ENCODE measurements around the gene WFDC11.

The WFDC11 gene

GRCh38 chr20:45629496-45630100 is 40.4 kb downstream of the WFDC11 start, which contains the start of gene WFDC10A:
TSS of gene WFDC10A (plus strand) at chr20:45629739. CDS start at chr20:45629814, 75 bp downstream.
- DNase-seq, result peak in 3 of 10 donors; percentile 19 to 26 (median 22)
- intact Hi-C loops (cut with DNase I), result no loop called here

DNA sequence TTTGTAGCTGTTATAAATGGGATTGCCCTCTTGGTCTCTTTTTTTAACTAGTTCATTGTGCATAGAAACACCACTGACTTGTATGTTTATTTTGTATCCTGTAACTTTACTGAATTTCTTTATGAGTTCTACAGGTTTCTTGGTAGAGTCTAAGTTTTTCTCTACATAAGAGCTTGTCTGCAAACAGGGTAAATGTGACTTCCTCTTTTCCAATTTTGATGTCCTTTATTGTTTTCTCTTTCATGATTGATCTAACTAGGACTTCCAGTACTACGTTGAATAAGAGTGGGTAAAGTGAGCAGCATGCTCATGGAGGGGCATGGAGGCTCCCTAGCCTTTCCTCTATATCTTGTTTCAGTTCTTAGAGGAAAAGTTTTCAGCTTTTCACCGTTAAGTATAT is 43.5 kb downstream of the WFDC11 start:
- no peak for DNase-seq
- intact Hi-C loops (cut with DNase I), result no loop called here

DNA sequence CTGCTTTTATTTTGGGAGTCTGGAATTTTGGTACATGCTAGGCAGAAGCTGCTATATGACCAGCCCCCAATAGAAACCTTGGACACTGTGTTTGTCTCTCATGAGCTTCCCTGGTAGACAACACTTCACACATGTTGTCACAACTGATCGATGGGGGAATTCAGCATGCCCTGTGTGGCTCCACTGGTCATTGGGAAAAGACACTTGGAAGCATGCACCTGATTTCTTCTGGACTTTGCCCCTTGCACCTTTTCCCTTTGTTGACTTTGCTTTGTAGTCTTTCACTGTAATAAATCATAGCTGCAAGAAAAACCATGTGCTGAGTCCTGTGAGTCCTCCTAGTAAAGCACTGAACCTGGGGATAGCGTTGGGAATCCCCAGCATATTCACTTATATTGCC is 48.4 kb downstream of the WFDC11 start:
- no peak for DNase-seq
- intact Hi-C loops (cut with DNase I), result no loop called here

DNA sequence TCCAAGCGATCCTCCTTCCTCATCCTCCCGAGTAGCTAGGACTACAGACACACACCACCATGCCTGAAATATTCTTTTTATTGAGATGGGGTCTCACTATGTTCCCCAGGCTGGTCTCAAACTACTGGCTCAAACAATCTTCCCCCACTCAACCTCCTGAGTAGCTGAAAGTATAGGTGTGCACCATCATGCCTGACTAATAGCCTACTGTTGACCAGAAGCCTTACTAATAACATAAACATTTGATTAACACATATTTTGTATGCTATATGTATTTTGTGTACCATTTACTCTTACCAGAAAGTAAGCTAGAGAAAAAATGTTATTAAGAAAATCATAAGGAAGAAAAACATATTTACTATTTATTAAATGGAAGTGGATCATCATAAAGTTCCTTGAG is 52.4 kb downstream of the WFDC11 start:
- intact Hi-C loops (cut with DNase I), result no loop called here
- no peak for DNase-seq

DNA sequence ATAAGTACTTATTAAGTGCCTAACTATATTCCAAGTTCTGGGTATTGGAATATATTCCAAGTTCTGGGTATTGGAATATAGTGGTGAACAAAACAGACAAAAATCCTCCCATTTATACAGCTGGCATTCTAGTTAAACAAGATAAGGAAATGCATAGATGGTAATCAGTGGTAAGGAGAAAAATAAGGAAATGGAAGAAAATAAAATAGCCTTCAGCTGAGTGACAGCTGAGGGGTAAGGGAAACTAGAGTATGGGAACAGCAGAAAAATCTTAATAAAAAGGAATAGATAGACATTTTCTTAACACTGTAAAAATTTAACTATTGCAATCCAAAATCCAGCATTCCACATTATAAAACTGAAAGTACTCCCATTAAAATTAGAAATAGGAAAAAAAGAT is 57.7 kb downstream of the WFDC11 start:
- intact Hi-C loops (cut with DNase I), result no loop called here
- no peak for DNase-seq

DNA sequence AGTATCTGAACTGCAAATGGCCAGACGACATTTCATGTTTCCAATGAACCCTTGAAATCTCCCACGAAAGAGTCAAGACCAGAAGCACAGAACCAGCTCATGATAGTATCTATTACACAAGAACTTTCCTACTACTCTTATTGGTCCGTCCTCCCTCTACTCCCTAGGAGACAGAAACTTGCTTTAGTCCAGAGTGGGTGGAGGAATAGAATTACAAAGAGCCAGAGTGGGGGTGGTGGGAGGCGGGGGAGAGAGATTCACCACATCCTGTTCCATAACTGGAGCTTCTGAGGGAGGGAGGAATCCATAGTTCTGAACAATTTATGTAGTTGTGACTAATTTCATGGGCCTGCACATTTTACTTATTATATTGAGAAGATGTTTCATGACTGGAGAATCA is 59.0 kb downstream of the WFDC11 start:
- intact Hi-C loops (cut with DNase I), result no loop called here
- no peak for DNase-seq

GRCh38 chr20:45607810-45608209 is 62.2 kb downstream of the WFDC11 start:
- no peak for DNase-seq
- intact Hi-C loops (cut with DNase I), result no loop called here

Data from posterior cingulate gyrus (tissue), 11 donors.